ENCODE measurements around the gene GNG12.
A peak's percentile ranks its signal among the peaks of the same experiment; 100 is the strongest.

Gene GNG12

DNA sequence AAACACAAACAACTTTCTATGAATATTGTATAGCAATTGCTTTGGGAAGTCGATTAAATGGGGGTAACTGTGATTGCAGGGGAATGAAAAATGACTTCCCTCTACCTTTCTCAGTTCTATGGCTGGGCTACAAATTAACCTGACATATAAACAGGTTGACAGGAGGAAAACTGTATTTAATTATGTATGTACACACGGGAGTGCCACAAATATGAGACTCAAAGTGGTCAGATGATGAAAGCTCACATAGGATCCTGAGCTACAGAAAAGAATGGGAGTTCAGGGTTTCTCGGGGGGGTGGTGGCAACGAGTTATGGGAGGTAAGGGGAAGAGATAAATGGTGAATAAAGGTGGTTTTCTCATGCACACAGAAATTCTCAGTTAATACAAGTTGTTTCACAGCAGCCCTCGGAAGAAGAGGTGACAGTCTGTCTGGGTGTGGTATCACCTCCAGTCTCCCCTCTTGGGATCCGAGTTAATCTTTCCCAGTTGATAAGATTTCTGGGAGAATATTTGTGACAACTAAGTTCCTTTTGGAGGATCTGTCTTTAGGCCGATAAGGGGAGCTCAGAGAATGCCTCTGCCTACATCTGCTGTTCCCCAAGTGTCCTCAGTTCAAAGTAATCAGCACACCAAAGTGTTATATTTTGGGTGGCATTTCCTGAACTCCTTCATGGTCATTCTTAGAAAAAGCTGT is 122.0 kb downstream of the GNG12 start:
- H3K27ac ChIP-seq (ENCODE audit: low read depth, low read length), result peak overlapping the region; percentile 76
- H3K27me3 ChIP-seq (ENCODE audit: insufficient read depth, low read length), result no peaks in the 10 kb centered on the region
- peak overlapping the region; percentile 20; the same call in 1 of the 2 replicates for H3K4me3 ChIP-seq (ENCODE audit: low read depth, low read length)
- peaks cover 74% of the 10 kb centered on the region for H3K4me1 ChIP-seq (ENCODE audit: control insufficient read depth, insufficient read depth, low read length, unreplicated experiment)
- H2AFZ ChIP-seq (ENCODE audit: low read length, unreplicated experiment), result no peak overlapping the region
- peaks cover 6% of the 10 kb centered on the region for H3K36me3 ChIP-seq (ENCODE audit: insufficient read depth, low read length)
- peaks cover 56% of the 10 kb centered on the region for H3K79me2 ChIP-seq (ENCODE audit: control insufficient read depth, insufficient read depth, low read length, unreplicated experiment)

DNA sequence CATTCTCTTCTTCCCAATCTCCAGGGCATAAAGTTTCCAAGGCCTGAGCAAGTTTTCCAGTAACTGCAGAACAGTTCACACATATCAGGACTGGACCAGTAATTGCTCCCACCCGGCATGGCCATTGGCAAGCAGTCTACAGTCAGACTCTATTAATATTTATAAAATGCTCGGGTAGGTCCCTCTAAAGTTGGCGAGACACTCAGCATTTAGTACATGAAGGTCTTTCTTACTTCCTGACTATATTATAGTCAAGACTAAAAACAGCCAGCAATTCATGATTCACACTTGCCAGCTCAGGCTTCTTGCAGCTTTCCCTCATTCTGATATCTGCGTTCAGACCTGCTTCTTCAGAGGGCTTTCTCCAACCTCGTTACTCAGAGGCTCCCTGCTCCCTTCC is 122.8 kb downstream of the GNG12 start:
- H3K27me3 ChIP-seq (ENCODE audit: insufficient read depth, low read length), result no peaks in the 10 kb centered on the region
- no peak overlapping the region for H2AFZ ChIP-seq (ENCODE audit: low read length, unreplicated experiment)
- H3K4me3 ChIP-seq (ENCODE audit: low read depth, low read length), result peak overlapping the region; percentile 20; the same call in 1 of the 2 replicates
- H3K36me3 ChIP-seq (ENCODE audit: insufficient read depth, low read length), result peaks cover 15% of the 10 kb centered on the region
- peak overlapping the region; percentile 76 for H3K27ac ChIP-seq (ENCODE audit: low read depth, low read length)
- peaks cover 52% of the 10 kb centered on the region for H3K79me2 ChIP-seq (ENCODE audit: control insufficient read depth, insufficient read depth, low read length, unreplicated experiment)
- H3K4me1 ChIP-seq (ENCODE audit: control insufficient read depth, insufficient read depth, low read length, unreplicated experiment), result peaks cover 77% of the 10 kb centered on the region

DNA sequence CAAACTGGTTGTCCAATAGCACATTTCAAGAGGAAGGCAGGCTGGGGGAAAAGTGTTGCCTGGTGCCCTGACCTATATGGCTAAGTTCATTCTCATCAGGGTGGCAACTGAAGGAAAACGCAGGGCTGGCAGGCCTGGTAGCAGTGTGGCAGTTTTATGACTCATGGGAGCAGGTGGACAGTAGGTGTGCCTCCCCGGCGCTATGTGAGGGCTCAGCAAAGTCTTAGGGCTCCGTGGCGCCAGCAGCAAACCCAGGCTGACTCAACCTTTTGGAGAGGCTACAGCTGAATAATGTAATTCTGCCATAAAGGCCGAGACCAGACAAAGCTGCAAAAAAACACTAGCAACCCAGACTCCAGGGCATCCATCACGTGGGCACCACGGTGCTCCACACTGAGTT is 124.7 kb downstream of the GNG12 start:
- peaks cover 40% of the 10 kb centered on the region for H3K79me2 ChIP-seq (ENCODE audit: control insufficient read depth, insufficient read depth, low read length, unreplicated experiment)
- peaks cover 66% of the 10 kb centered on the region for H3K4me1 ChIP-seq (ENCODE audit: control insufficient read depth, insufficient read depth, low read length, unreplicated experiment)
- H3K4me3 ChIP-seq (ENCODE audit: low read depth, low read length), result no peak overlapping the region
- H3K27ac ChIP-seq (ENCODE audit: low read depth, low read length), result peak overlapping the region; percentile 84; the same call in 1 of the 2 replicates
- peaks cover 27% of the 10 kb centered on the region for H3K36me3 ChIP-seq (ENCODE audit: insufficient read depth, low read length)
- no peaks in the 10 kb centered on the region for H3K27me3 ChIP-seq (ENCODE audit: insufficient read depth, low read length)
- no peak overlapping the region for H2AFZ ChIP-seq (ENCODE audit: low read length, unreplicated experiment)

DNA sequence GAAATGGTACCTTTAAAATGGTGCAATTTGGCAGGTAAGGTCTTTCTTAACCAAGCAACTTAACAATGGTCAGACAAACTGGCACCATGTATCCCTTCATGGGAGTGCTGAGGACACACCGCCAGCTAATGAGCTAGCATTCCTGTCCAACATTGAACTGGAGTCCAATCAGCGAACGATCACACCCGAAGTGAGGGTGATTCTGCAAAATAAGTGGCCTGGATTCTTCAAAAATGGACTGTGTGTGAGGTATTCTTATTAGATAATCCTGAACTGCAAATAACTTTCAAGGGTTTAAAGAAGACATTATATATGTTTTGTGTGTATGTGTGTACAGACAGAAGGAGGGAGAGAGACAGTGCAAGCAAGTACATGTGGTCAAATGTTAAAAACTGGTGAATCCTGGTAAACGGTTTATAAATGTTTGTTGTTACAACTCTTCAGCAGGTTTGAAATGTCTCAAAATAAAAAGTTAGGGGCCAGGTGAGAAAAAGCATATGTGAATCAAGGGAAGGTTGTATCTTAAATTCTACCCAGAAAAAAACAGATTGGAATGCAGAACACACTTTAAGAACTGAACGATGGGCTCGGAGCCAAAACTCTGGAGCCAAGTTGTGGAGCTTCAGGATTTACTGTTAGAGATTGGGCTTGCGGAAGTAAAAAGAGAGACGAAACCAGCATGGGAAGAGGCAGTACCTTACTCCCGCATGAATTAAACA is 127.4 kb downstream of the GNG12 start:
- H3K27ac ChIP-seq (ENCODE audit: low read depth, low read length), result peak overlapping the region; percentile 20; the same call in 1 of the 2 replicates
- H3K4me1 ChIP-seq (ENCODE audit: control insufficient read depth, insufficient read depth, low read length, unreplicated experiment), result peaks cover 51% of the 10 kb centered on the region
- no peak overlapping the region for H3K4me3 ChIP-seq (ENCODE audit: low read depth, low read length)
- no peak overlapping the region for H2AFZ ChIP-seq (ENCODE audit: low read length, unreplicated experiment)
- peaks cover 38% of the 10 kb centered on the region for H3K36me3 ChIP-seq (ENCODE audit: insufficient read depth, low read length)
- H3K27me3 ChIP-seq (ENCODE audit: insufficient read depth, low read length), result no peaks in the 10 kb centered on the region
- H3K79me2 ChIP-seq (ENCODE audit: control insufficient read depth, insufficient read depth, low read length, unreplicated experiment), result peaks cover 22% of the 10 kb centered on the region

DNA sequence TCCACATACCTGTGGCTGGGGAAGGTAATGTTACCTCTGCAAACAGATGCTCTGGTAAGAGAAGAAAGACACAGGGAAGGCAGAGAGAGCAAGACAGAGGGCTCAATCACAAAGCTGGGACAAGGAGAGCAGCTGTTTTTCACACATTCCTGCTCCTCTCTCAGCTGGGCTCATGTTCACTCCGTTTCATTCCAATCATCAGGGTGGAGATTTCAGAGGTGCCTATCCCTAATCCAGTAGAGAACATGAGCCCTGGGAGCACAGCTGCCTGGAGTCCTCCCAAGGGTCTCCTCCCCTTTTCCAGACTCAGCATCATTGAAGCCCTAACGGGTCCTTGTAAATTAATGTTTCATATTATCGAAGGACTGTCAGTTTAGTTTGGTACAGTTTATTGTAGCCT is 128.9 kb downstream of the GNG12 start:
- no peak overlapping the region for H3K27ac ChIP-seq (ENCODE audit: low read depth, low read length)
- no peak overlapping the region for H3K4me3 ChIP-seq (ENCODE audit: low read depth, low read length)
- peaks cover 46% of the 10 kb centered on the region for H3K4me1 ChIP-seq (ENCODE audit: control insufficient read depth, insufficient read depth, low read length, unreplicated experiment)
- H2AFZ ChIP-seq (ENCODE audit: low read length, unreplicated experiment), result no peak overlapping the region
- H3K79me2 ChIP-seq (ENCODE audit: control insufficient read depth, insufficient read depth, low read length, unreplicated experiment), result peaks cover 18% of the 10 kb centered on the region
- no peaks in the 10 kb centered on the region for H3K27me3 ChIP-seq (ENCODE audit: insufficient read depth, low read length)
- H3K36me3 ChIP-seq (ENCODE audit: insufficient read depth, low read length), result peaks cover 38% of the 10 kb centered on the region

DNA sequence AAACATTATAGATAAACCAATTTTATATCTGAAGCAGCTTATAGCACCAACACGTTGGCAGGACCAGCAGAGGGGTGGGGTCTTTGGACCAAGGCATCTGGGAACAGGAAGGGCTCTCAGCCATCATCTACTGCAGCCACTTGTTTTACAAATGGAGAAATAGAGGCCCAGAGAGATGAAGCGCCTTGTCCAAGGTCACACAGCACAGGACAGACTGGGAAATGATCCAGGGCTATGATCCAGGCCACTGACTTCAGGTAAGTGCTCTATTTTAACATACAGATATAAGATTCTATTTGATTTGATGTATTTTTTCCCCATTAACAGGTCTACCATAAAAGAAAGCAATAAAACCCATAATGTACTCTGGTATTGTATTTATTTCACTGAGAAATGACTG is 131.4 kb downstream of the GNG12 start:
- H3K36me3 ChIP-seq (ENCODE audit: insufficient read depth, low read length), result peaks cover 35% of the 10 kb centered on the region
- H3K27me3 ChIP-seq (ENCODE audit: insufficient read depth, low read length), result no peaks in the 10 kb centered on the region
- no peak overlapping the region for H3K27ac ChIP-seq (ENCODE audit: low read depth, low read length)
- H3K4me1 ChIP-seq (ENCODE audit: control insufficient read depth, insufficient read depth, low read length, unreplicated experiment), result peaks cover 21% of the 10 kb centered on the region
- no peak overlapping the region for H3K4me3 ChIP-seq (ENCODE audit: low read depth, low read length)
- H2AFZ ChIP-seq (ENCODE audit: low read length, unreplicated experiment), result no peak overlapping the region
- H3K79me2 ChIP-seq (ENCODE audit: control insufficient read depth, insufficient read depth, low read length, unreplicated experiment), result no peaks in the 10 kb centered on the region

DNA sequence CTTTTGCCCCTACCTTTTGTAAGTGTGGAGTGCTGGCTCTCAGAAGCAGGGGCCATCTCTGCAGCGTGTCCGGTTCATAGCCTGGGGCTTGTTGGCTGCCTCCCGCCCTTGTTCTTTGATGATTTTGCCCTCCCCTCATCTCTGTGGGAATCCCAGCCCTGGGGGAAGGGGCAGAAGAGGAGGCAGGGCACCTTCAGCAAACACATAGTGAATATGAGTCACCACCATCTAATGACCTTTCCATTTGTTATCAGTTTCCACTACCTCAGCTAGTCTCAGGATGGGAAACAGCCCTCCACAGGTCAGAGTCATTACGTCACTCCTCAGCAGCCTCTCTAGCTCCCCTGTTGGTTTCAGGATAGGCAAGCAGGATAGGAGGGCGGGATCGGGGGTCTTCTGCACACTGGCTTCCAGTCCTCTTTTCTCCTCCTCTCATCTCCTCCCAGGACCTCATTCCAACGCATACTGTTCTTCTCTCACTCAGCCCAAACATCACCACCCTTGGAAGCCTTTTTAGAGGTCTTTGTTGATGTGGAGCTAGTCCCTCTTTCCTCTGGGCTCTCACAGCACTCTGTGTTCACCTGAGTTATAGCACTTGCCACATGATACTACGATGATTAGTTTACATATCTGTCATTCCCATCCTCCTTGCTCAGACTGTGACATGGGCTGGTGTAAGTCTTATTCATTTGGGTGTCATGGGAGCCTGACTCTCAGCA is 132.4 kb downstream of the GNG12 start:
- H3K27ac ChIP-seq (ENCODE audit: low read depth, low read length), result peak overlapping the region; percentile 34; the same call in 1 of the 2 replicates
- no peak overlapping the region for H3K4me3 ChIP-seq (ENCODE audit: low read depth, low read length)
- no peaks in the 10 kb centered on the region for H3K27me3 ChIP-seq (ENCODE audit: insufficient read depth, low read length)
- no peaks in the 10 kb centered on the region for H3K79me2 ChIP-seq (ENCODE audit: control insufficient read depth, insufficient read depth, low read length, unreplicated experiment)
- peaks cover 27% of the 10 kb centered on the region for H3K36me3 ChIP-seq (ENCODE audit: insufficient read depth, low read length)
- H2AFZ ChIP-seq (ENCODE audit: low read length, unreplicated experiment), result no peak overlapping the region
- H3K4me1 ChIP-seq (ENCODE audit: control insufficient read depth, insufficient read depth, low read length, unreplicated experiment), result peaks cover 15% of the 10 kb centered on the region

DNA sequence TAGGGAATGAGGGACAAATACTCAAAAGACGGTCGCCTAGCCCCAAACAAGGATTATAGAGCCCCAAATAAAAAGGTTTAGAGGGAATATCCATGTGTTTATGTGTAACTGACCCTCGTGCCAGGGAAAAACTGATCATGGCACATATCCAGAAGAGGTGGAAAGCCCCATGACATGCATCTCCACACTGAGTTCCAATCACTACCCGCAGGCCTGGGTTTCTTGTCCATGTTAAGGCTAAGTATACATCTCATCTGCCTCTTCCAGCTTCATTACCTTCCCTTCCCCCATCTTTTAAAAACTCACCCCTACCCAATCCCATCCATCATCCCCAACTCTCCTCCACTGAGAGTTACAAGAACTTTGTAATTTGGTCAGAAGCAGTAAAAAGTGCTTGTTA is 133.0 kb downstream of the GNG12 start:
- peaks cover 15% of the 10 kb centered on the region for H3K4me1 ChIP-seq (ENCODE audit: control insufficient read depth, insufficient read depth, low read length, unreplicated experiment)
- H3K36me3 ChIP-seq (ENCODE audit: insufficient read depth, low read length), result peaks cover 21% of the 10 kb centered on the region
- H2AFZ ChIP-seq (ENCODE audit: low read length, unreplicated experiment), result no peak overlapping the region
- no peaks in the 10 kb centered on the region for H3K27me3 ChIP-seq (ENCODE audit: insufficient read depth, low read length)
- H3K4me3 ChIP-seq (ENCODE audit: low read depth, low read length), result no peak overlapping the region
- peak overlapping the region; percentile 30; the same call in 1 of the 2 replicates for H3K27ac ChIP-seq (ENCODE audit: low read depth, low read length)
- H3K79me2 ChIP-seq (ENCODE audit: control insufficient read depth, insufficient read depth, low read length, unreplicated experiment), result no peaks in the 10 kb centered on the region

DNA sequence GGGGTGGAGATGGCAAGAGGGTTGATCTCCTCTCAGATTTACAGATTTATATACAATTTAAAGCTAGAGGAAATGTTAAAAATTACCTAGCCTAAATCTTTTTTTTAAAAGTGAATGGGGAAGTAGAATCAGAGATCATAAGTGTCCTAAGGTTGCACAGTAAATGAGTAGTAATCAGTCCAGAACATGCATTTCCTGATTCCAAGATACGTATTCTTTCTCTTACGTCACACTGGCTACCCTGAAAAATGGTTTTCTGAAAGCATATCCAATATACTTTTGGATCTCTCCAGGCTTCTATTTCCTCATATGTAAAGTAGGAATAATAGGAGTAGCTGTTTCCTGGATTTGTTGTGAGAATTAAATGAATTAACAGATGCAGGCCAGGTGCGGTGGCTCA is 136.6 kb downstream of the GNG12 start:
- H3K4me1 ChIP-seq (ENCODE audit: control insufficient read depth, insufficient read depth, low read length, unreplicated experiment), result peaks cover 14% of the 10 kb centered on the region
- no peak overlapping the region for H2AFZ ChIP-seq (ENCODE audit: low read length, unreplicated experiment)
- H3K4me3 ChIP-seq (ENCODE audit: low read depth, low read length), result no peak overlapping the region
- H3K27me3 ChIP-seq (ENCODE audit: insufficient read depth, low read length), result no peaks in the 10 kb centered on the region
- H3K27ac ChIP-seq (ENCODE audit: low read depth, low read length), result no peak overlapping the region
- H3K79me2 ChIP-seq (ENCODE audit: control insufficient read depth, insufficient read depth, low read length, unreplicated experiment), result no peaks in the 10 kb centered on the region
- peaks cover 8% of the 10 kb centered on the region; the same call in 1 of the 2 replicates for H3K36me3 ChIP-seq (ENCODE audit: insufficient read depth, low read length)

DNA sequence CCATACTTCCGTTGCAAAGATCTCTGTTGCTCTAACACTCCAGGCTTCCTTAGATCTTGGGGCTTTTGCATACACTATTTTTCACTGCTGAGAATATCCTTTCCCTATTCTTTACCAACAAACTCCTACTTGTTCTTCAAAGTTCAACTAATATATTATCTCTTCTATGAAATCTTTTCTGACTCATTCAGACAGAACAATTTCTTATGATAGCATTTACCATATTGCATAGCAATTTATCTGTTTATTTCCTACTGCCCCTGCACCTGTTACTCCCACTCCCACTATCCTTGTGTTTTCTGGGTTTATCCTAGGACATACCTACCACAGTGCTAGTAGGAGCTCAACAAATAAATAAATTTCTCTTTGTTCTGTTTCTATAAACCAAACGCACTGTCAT is 137.3 kb downstream of the GNG12 start:
- peaks cover 6% of the 10 kb centered on the region for H3K4me1 ChIP-seq (ENCODE audit: control insufficient read depth, insufficient read depth, low read length, unreplicated experiment)
- no peaks in the 10 kb centered on the region for H3K27me3 ChIP-seq (ENCODE audit: insufficient read depth, low read length)
- H3K4me3 ChIP-seq (ENCODE audit: low read depth, low read length), result no peak overlapping the region
- no peak overlapping the region for H2AFZ ChIP-seq (ENCODE audit: low read length, unreplicated experiment)
- H3K36me3 ChIP-seq (ENCODE audit: insufficient read depth, low read length), result peaks cover under 1% of the 10 kb centered on the region; the same call in 1 of the 2 replicates
- H3K27ac ChIP-seq (ENCODE audit: low read depth, low read length), result no peak overlapping the region
- H3K79me2 ChIP-seq (ENCODE audit: control insufficient read depth, insufficient read depth, low read length, unreplicated experiment), result no peaks in the 10 kb centered on the region

All from ACC112 (cell line).